ENCODE measurements around the gene TIPARP. TPM values are rescaled to one million over a fixed set of nuclear protein-coding genes. Genes with fewer than 3 reads are reported as not detected.

The TIPARP gene
- total RNA-seq, 2 experiments from 2014 or later = 10.0 to 13.4 TPM

DNA sequence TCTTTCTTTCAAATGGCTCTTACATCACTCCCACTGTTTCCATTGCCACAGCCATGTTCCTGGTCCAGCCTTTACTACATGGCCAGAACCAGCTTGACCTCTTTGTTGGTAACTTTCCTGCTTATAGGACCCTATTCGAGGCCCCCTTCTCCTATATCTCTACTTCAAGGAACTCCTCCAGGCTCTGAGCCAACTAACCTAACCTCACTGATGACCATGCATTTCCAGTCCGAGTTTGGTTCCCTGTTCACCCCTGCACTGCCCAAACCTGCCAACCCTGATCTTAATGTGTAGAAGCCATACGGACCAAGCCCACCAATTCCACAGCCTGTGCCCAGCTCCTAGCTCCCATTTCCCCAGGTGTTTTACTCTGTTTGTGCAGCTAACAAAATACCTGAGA is 38.4 kb upstream of the TIPARP start:
- Histone ChIP-seq H2AFZ (ENCODE audit: low read length) (no peak overlapping the region), H3K79me2 (ENCODE audit: insufficient read depth, low read depth, low read length) (no peaks in the 10 kb centered on the region), H3K9me2 (ENCODE audit: insufficient read depth, low read length) (no peaks in the 10 kb centered on the region), H4K20me1 (ENCODE audit: insufficient read depth, low read length) (no peaks in the 10 kb centered on the region), H3K4me3 (ENCODE audit: low read depth, low read length, poor library complexity, severe bottlenecking) (no peak overlapping the region), H3K27ac (ENCODE audit: low read depth, low read length, poor library complexity, severe bottlenecking) (no peak overlapping the region), H3K4me2 (ENCODE audit: low read length) (no peak overlapping the region), H3K4me1 (ENCODE audit: insufficient read depth, low read length, poor library complexity, severe bottlenecking) (no peaks in the 10 kb centered on the region), H3K9me3 (ENCODE audit: low read length) (no peaks in the 10 kb centered on the region), H3K36me3 (ENCODE audit: insufficient read depth, low read length) (no peaks in the 10 kb centered on the region)
- CTCF ChIA-PET (ENCODE audit: unreplicated experiment) = no interaction called here
- no TSS peak for BruUV-seq (replicated peaks)
- intact Hi-C loops (cut with micrococcal nuclease; ENCODE audit: unreplicated experiment) = no loop called here
- POLR2A ChIA-PET = interaction anchor here (0.7 kb wide), 1 partner anchor 13 kb away, joined by 3 read pairs; no protein-coding TSS in a partner anchor
- no peak for DNase-seq (ENCODE audit: low spot score)
- TF ChIP-seq, protein P1, sequence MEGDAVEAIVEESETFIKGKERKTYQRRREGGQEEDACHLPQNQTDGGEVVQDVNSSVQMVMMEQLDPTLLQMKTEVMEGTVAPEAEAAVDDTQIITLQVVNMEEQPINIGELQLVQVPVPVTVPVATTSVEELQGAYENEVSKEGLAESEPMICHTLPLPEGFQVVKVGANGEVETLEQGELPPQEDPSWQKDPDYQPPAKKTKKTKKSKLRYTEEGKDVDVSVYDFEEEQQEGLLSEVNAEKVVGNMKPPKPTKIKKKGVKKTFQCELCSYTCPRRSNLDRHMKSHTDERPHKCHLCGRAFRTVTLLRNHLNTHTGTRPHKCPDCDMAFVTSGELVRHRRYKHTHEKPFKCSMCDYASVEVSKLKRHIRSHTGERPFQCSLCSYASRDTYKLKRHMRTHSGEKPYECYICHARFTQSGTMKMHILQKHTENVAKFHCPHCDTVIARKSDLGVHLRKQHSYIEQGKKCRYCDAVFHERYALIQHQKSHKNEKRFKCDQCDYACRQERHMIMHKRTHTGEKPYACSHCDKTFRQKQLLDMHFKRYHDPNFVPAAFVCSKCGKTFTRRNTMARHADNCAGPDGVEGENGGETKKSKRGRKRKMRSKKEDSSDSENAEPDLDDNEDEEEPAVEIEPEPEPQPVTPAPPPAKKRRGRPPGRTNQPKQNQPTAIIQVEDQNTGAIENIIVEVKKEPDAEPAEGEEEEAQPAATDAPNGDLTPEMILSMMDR (conservative IDR thresholded peaks at IDR 0.05; ENCODE audit: low read length) = no peak
- no peak for TF ChIP-seq EZH2phosphoT487 (IDR thresholded peaks at IDR 0.05; ENCODE audit: borderline replicate concordance, low read depth, low read length)

- ChIA-PET CTCF (ENCODE audit: unreplicated experiment) (no interaction called here), POLR2A (interaction anchor here (0.5 to 1.5 kb wide), 2 partner anchors 9 to 369 kb away, joined by 3 to 5 read pairs; no protein-coding TSS in a partner anchor)
- no peaks in the 10 kb centered on the region for H3K79me2 ChIP-seq (ENCODE audit: insufficient read depth, low read depth, low read length)
- no peak overlapping the region for H3K27ac ChIP-seq (ENCODE audit: low read depth, low read length, poor library complexity, severe bottlenecking)
- no peaks in the 10 kb centered on the region for H3K4me1 ChIP-seq (ENCODE audit: insufficient read depth, low read length, poor library complexity, severe bottlenecking)
- no peak overlapping the region for H3K4me2 ChIP-seq (ENCODE audit: low read length)
- no peaks in the 10 kb centered on the region for H3K36me3 ChIP-seq (ENCODE audit: insufficient read depth, low read length)
- no peak overlapping the region for H2AFZ ChIP-seq (ENCODE audit: low read length)
- intact Hi-C loops (cut with micrococcal nuclease; ENCODE audit: unreplicated experiment) = no loop called here
- no peaks in the 10 kb centered on the region for H3K9me3 ChIP-seq (ENCODE audit: low read length)
- H4K20me1 ChIP-seq (ENCODE audit: insufficient read depth, low read length) = no peaks in the 10 kb centered on the region
- TF ChIP-seq, protein P1 (conservative IDR thresholded peaks at IDR 0.05; ENCODE audit: low read length) = no peak
- no peak for TF ChIP-seq EZH2phosphoT487 (IDR thresholded peaks at IDR 0.05; ENCODE audit: borderline replicate concordance, low read depth, low read length)
- no TSS peak for BruUV-seq (replicated peaks)
- H3K4me3 ChIP-seq (ENCODE audit: low read depth, low read length, poor library complexity, severe bottlenecking) = no peak overlapping the region
- H3K9me2 ChIP-seq (ENCODE audit: insufficient read depth, low read length) = no peaks in the 10 kb centered on the region
- no peak for DNase-seq (ENCODE audit: low spot score)
Measured at GRCh38 chr3:156637480-156638022, 36.8 kb upstream of the TIPARP start.

- TF ChIP-seq EZH2phosphoT487 (IDR thresholded peaks at IDR 0.05; ENCODE audit: borderline replicate concordance, low read depth, low read length) = no peak
- TF ChIP-seq, protein P1 (conservative IDR thresholded peaks at IDR 0.05; ENCODE audit: low read length) = no peak
- H3K36me3 ChIP-seq (ENCODE audit: insufficient read depth, low read length) = no peaks in the 10 kb centered on the region
- no peaks in the 10 kb centered on the region for H3K9me2 ChIP-seq (ENCODE audit: insufficient read depth, low read length)
- no TSS peak for BruUV-seq (replicated peaks)
- no peak overlapping the region for H3K4me2 ChIP-seq (ENCODE audit: low read length)
- H3K27ac ChIP-seq (ENCODE audit: low read depth, low read length, poor library complexity, severe bottlenecking) = no peak overlapping the region
- ChIA-PET CTCF (ENCODE audit: unreplicated experiment) (no interaction called here), POLR2A (interaction anchor here (1.0 to 1.5 kb wide), 2 partner anchors 10 kb away, joined by 3 to 5 read pairs; no protein-coding TSS in a partner anchor)
- no peaks in the 10 kb centered on the region for H4K20me1 ChIP-seq (ENCODE audit: insufficient read depth, low read length)
- intact Hi-C loops (cut with micrococcal nuclease; ENCODE audit: unreplicated experiment) = no loop called here
- no peak overlapping the region for H2AFZ ChIP-seq (ENCODE audit: low read length)
- DNase-seq (ENCODE audit: low spot score) = no peak
- H3K9me3 ChIP-seq (ENCODE audit: low read length) = no peaks in the 10 kb centered on the region
- no peaks in the 10 kb centered on the region for H3K79me2 ChIP-seq (ENCODE audit: insufficient read depth, low read depth, low read length)
- no peaks in the 10 kb centered on the region for H3K4me1 ChIP-seq (ENCODE audit: insufficient read depth, low read length, poor library complexity, severe bottlenecking)
- no peak overlapping the region for H3K4me3 ChIP-seq (ENCODE audit: low read depth, low read length, poor library complexity, severe bottlenecking)
Measured at GRCh38 chr3:156638271-156638670, 36.1 kb upstream of the TIPARP start.

All from OCI-LY7 (cell line).